Measurements from ENCODE around the gene MPO. TPM values are rescaled to one million over a fixed set of nuclear protein-coding genes. Genes with fewer than 3 reads are reported as not detected.

Gene MPO
- total and polyA plus RNA-seq, 9 of the 15 experiments (the other 6 are each of a cell fraction or from before 2014, with no cell fraction given): 0.04 to 0.47 (median 0.39) TPM; not detected in 6

- peak; percentile 52 for TF ChIP-seq PHF20 (IDR thresholded peaks at IDR 0.05; ENCODE audit: partially characterized antibody)
- no peak; the same call in 1 of the 2 replicates for TF ChIP-seq FOXP4 (CRISPR knock-in tag; IDR thresholded peaks at IDR 0.05; ENCODE audit: borderline replicate concordance)
- no peak for TF ChIP-seq HSF4 (CRISPR knock-in tag; IDR thresholded peaks at IDR 0.05; ENCODE audit: borderline replicate concordance)
- no peak for TF ChIP-seq ZFP30 (CRISPR knock-in tag; IDR thresholded peaks at IDR 0.05; ENCODE audit: borderline replicate concordance)
- TF ChIP-seq MTA1 (IDR thresholded peaks at IDR 0.05; ENCODE audit: borderline replicate concordance): 0 out of 2 replicates have a peak, but pooled peaks have one; percentile 32
- peak; percentile 44; the same call in 1 of the 2 replicates for TF ChIP-seq RNF2 (IDR thresholded peaks at IDR 0.05)
- no peak for TF ChIP-seq TARDBP (IDR thresholded peaks at IDR 0.05)
- TF ChIP-seq RFX7 (CRISPR knock-in tag; IDR thresholded peaks at IDR 0.05): peak; percentile 85
- TF ChIP-seq STAT5B (CRISPR knock-in tag; IDR thresholded peaks at IDR 0.05): no peak
- TF ChIP-seq SMARCB1 (IDR thresholded peaks at IDR 0.05; ENCODE audit: insufficient read length, low read depth): no peak
- no peak for TF ChIP-seq MECOM (CRISPR knock-in tag; IDR thresholded peaks at IDR 0.05)
- no peak; the same call in 1 of the 2 replicates for TF ChIP-seq NFATC3 (IDR thresholded peaks at IDR 0.05)
- TF ChIP-seq SMAD2 (IDR thresholded peaks at IDR 0.05; ENCODE audit: low read depth, low read length): no peak
- no peak for TF ChIP-seq SNRNP70 (optimal IDR thresholded peaks at IDR 0.05; ENCODE audit: low read depth, low read length)
- no peak for TF ChIP-seq ELF2 (CRISPR knock-in tag; IDR thresholded peaks at IDR 0.05)
- no peak for TF ChIP-seq ZNF217 (CRISPR knock-in tag; IDR thresholded peaks at IDR 0.05)
- no peak for TF ChIP-seq ZNF232 (CRISPR knock-in tag; IDR thresholded peaks at IDR 0.05)
- TF ChIP-seq POLR2AphosphoS5 (IDR thresholded peaks at IDR 0.05; ENCODE audit: control insufficient read depth, insufficient read depth, low read depth, low read length): peak; percentile 95
- TF ChIP-seq SRF (CRISPR knock-in tag; IDR thresholded peaks at IDR 0.05): no peak; a peak in 1 of 4 replicates
- no peak for TF ChIP-seq KLF6 (CRISPR knock-in tag; IDR thresholded peaks at IDR 0.05; ENCODE audit: borderline replicate concordance)
- TF ChIP-seq KDM2B (CRISPR knock-in tag; IDR thresholded peaks at IDR 0.05): no peak
- no peak for TF ChIP-seq E2F1 (CRISPR knock-in tag; IDR thresholded peaks at IDR 0.05)
- no peak; the same call in none of the 2 replicates for TF ChIP-seq SP1 (CRISPR knock-in tag; IDR thresholded peaks at IDR 0.05)
- TF ChIP-seq ZNF41 (CRISPR knock-in tag; conservative IDR thresholded peaks at IDR 0.05): no peak; the same call in 1 of the 2 replicates
- TF ChIP-seq ZNF143 (CRISPR knock-in tag; IDR thresholded peaks at IDR 0.05): no peak
- TF ChIP-seq SMAD4 (CRISPR knock-in tag; conservative IDR thresholded peaks at IDR 0.05): no peak
- TF ChIP-seq GABPB2 (CRISPR knock-in tag; conservative IDR thresholded peaks at IDR 0.05): peak; percentile 87
- TF ChIP-seq ZNF140 (CRISPR knock-in tag; IDR thresholded peaks at IDR 0.05): no peak
- no peak for TF ChIP-seq ZBTB8A (IDR thresholded peaks at IDR 0.05; ENCODE audit: partially characterized antibody)
- TF ChIP-seq KLF1 (tag; IDR thresholded peaks at IDR 0.05): no peak
These were observed 49.2 kb upstream of the MPO start (continued) for GRCh38 chr17:58329810-58330537.
